Caco-2 (cell line): ENCODE results near the gene TMC1. TPM values are rescaled to one million over a fixed set of nuclear protein-coding genes. Genes with fewer than 3 reads are reported as not detected.

ENCODE experiments used
- BruUV-seq: library from RNA; stranded (reverse); fragments of 400-500 nt; replicated peaks from 2 replicates; lab custom pipeline; 2021; lab: Mats Ljungman, UMichigan
- CTCF ChIA-PET: fragments of 300-600 bp; sonication (Branson Sonifier 250); formaldehyde crosslinking; loops from one replicate; lab custom pipeline; 2022; ENCODE audit warnings: antibody characterized with exemption; lab: Charles Lee
- POLR2A ChIA-PET: fragments of 300-600 bp; sonication (Branson Sonifier 250); formaldehyde crosslinking; loops from one replicate; lab custom pipeline; 2022; ENCODE audit warnings: antibody characterized with exemption; lab: Charles Lee
- DNase-seq, 2 experiments: peaks; one replicate each; pipeline versions ENCODE4 v3.0.0 to v3.0.0-alpha.2; 2020 to 2022
- H3K27me3 ChIP-seq: replicated peaks from 2 replicates; pipeline ENCODE4 v1.6.0; 2011; ENCODE audit warnings: low read length; ENCODE audit not compliant: control insufficient read depth, insufficient read depth
- H3K36me3 ChIP-seq: 2 replicates; pipeline ENCODE4 v1.5.1; 2011; ENCODE audit warnings: low read length; ENCODE audit not compliant: control insufficient read depth, insufficient read depth
- H3K4me1 ChIP-seq: fragments of 250-450 bp; sonication (Bioruptor Pico); 2 replicates; pipeline ENCODE4 v1.5.1; 2020; ENCODE audit warnings: mild to moderate bottlenecking
- H3K4me3 ChIP-seq: 2 replicates; pipeline ENCODE4 v1.5.1; 2011; ENCODE audit warnings: low read depth, mild to moderate bottlenecking, control low read depth, low read length
- H3K9me3 ChIP-seq: fragments of 250-450 bp; sonication (Bioruptor Pico); 2 replicates; pipeline ENCODE4 v1.5.1; 2020; ENCODE audit warnings: mild to moderate bottlenecking, moderate library complexity
- H3K27ac Mint-ChIP-seq: one replicate; pipeline ENCODE4 v1.8.0; 2022; ENCODE audit warnings: mixed read lengths; ENCODE audit not compliant: unreplicated experiment
- H3K27me3 Mint-ChIP-seq: one replicate; pipeline ENCODE4 v1.8.0; 2022; ENCODE audit warnings: mixed read lengths; ENCODE audit not compliant: insufficient read depth, unreplicated experiment
- H3K36me3 Mint-ChIP-seq: one replicate; pipeline ENCODE4 v1.8.0; 2022; ENCODE audit warnings: mild to moderate bottlenecking, mixed read lengths; ENCODE audit not compliant: insufficient read depth, unreplicated experiment
- H3K4me1 Mint-ChIP-seq: one replicate; pipeline ENCODE4 v1.8.0; 2022; ENCODE audit warnings: low read depth, mixed read lengths; ENCODE audit not compliant: unreplicated experiment
- H3K4me3 Mint-ChIP-seq: one replicate; pipeline ENCODE4 v1.8.0; 2022; ENCODE audit warnings: mild to moderate bottlenecking, moderate library complexity, mixed read lengths; ENCODE audit not compliant: unreplicated experiment
- H3K9me3 Mint-ChIP-seq: one replicate; pipeline ENCODE4 v1.8.0; 2022; ENCODE audit warnings: mixed read lengths; ENCODE audit not compliant: unreplicated experiment
- CTCF ChIP-seq, 2 experiments: fragments of 200-600 bp in 1 of 2; IDR thresholded peaks; 1 replicate in 1 of 2; 2 replicates in 1 of 2; pipeline versions ENCODE4 v1.5.1 to v1.8.0; 2011 to 2022; ENCODE audit warnings: antibody characterized with exemption in 1 of 2, control low read depth in 1 of 2, inconsistent platforms in 1 of 2, low read depth in 1 of 2, low read length in 1 of 2, mild to moderate bottlenecking in 1 of 2, moderate library complexity in 1 of 2; ENCODE audit not compliant: insufficient read depth in 1 of 2, severe bottlenecking in 1 of 2, unreplicated experiment in 1 of 2
- intact Hi-C: fragments of 100-400 bp; cut with micrococcal nuclease; formaldehyde crosslinking; loops from one replicate; pipeline ENCODE4 v1.10.0; 2022; ENCODE audit not compliant: unreplicated experiment
- total RNA-seq: library from RNA; stranded (reverse); gene quantifications from 2 replicates; pipeline ENCODE4 v1.2.3, GENCODE V29; 2022

TMC1 gene
- total RNA-seq, 1 experiment from 2014 or later, result not detected

DNA sequence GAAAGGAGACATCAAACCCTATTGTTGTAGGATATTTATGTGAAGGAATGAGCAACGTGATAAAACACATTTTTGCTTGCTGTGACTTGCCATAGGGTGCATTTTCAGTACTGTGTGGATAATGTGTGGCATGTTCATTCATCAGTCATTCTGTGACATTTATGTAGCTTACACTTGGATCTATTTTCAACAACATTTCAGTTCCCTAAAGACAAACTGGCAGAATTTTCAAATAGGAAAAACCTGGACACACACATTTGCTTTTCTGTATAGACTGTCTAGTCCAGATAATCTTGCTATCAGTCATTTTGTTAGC, 127.7 kb downstream of the TMC1 start:
- Histone ChIP-seq H3K4me1 (no peaks in the 10 kb centered on the region), H3K4me3 (no peak overlapping the region), H3K36me3 (no peaks in the 10 kb centered on the region), H3K9me3 (no peaks in the 10 kb centered on the region), H3K27me3 (no peaks in the 10 kb centered on the region)
- ChIA-PET POLR2A (no interaction called here), CTCF (no interaction called here)
- H3K27me3 Mint-ChIP-seq, result no peaks in the 10 kb centered on the region
- no peak overlapping the region for H3K4me3 Mint-ChIP-seq
- no peaks in the 10 kb centered on the region for H3K36me3 Mint-ChIP-seq
- no peak for DNase-seq
- no peak overlapping the region for H3K27ac Mint-ChIP-seq
- no peak for TF ChIP-seq CTCF (IDR thresholded peaks at IDR 0.05; ENCODE audit: insufficient read depth in 1 of 2, low read depth in 1 of 2, low read length in 1 of 2, severe bottlenecking in 1 of 2, unreplicated experiment in 1 of 2)
- H3K4me1 Mint-ChIP-seq, result no peaks in the 10 kb centered on the region
- no TSS peak for BruUV-seq
- intact Hi-C loops, result no loop called here
- H3K9me3 Mint-ChIP-seq, result no peaks in the 10 kb centered on the region

DNA sequence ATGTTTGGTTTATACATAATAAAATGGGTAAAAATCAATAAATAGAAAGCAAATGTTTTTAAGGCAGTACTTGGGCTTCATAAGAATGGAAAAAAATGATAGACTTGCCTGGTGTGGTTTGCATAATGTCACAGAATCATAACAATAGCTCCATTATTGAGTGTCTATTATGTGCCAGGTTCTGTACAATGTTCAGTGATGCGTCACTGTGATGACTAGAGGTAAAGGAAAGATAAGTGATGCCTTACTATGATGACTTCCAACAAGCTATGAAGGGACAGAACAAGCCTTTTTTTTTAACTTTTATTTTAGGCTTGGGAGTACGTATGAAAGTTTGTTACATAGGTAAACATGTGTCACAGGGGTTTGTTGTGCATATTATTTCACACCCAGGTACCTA, 128.8 kb downstream of the TMC1 start:
- no peak for TF ChIP-seq CTCF (IDR thresholded peaks at IDR 0.05; ENCODE audit: insufficient read depth in 1 of 2, low read depth in 1 of 2, low read length in 1 of 2, severe bottlenecking in 1 of 2, unreplicated experiment in 1 of 2)
- H3K9me3 Mint-ChIP-seq, result no peaks in the 10 kb centered on the region
- H3K9me3 ChIP-seq, result no peaks in the 10 kb centered on the region
- H3K4me1 Mint-ChIP-seq, result no peaks in the 10 kb centered on the region
- no peaks in the 10 kb centered on the region for H3K36me3 ChIP-seq
- no peaks in the 10 kb centered on the region for H3K36me3 Mint-ChIP-seq
- H3K27ac Mint-ChIP-seq, result no peak overlapping the region
- H3K27me3 ChIP-seq, result no peaks in the 10 kb centered on the region
- no peaks in the 10 kb centered on the region for H3K27me3 Mint-ChIP-seq
- H3K4me3 ChIP-seq, result no peak overlapping the region
- H3K4me3 Mint-ChIP-seq, result no peak overlapping the region
- BruUV-seq, result no TSS peak
- ChIA-PET CTCF (no interaction called here), POLR2A (no interaction called here)
- DNase-seq, result no peak
- intact Hi-C loops, result no loop called here
- no peaks in the 10 kb centered on the region for H3K4me1 ChIP-seq

- Mint-ChIP-seq H3K4me3 (no peak overlapping the region), H3K27me3 (no peaks in the 10 kb centered on the region), H3K27ac (no peak overlapping the region), H3K9me3 (no peaks in the 10 kb centered on the region), H3K4me1 (no peaks in the 10 kb centered on the region), H3K36me3 (no peaks in the 10 kb centered on the region)
- Histone ChIP-seq H3K4me3 (no peak overlapping the region), H3K9me3 (no peaks in the 10 kb centered on the region), H3K4me1 (no peaks in the 10 kb centered on the region), H3K36me3 (no peaks in the 10 kb centered on the region), H3K27me3 (no peaks in the 10 kb centered on the region)
- intact Hi-C loops, result no loop called here
- ChIA-PET POLR2A (no interaction called here), CTCF (no interaction called here)
- no peak for DNase-seq
- no TSS peak for BruUV-seq
- TF ChIP-seq CTCF (IDR thresholded peaks at IDR 0.05; ENCODE audit: insufficient read depth in 1 of 2, low read depth in 1 of 2, low read length in 1 of 2, severe bottlenecking in 1 of 2, unreplicated experiment in 1 of 2), result no peak
Observed at GRCh38 chr9:72656021-72656420, 134.6 kb downstream of the TMC1 start.
